Prostate gland (tissue), 2 donors: ENCODE measurements around the gene FRMD3.

Experiments
- CTCF ChIP-seq, 4 experiments: fragments of 200-600 bp in 2 of 4; fragments of 450-650 bp in 2 of 4; sonication (generic) in 2 of 4; IDR thresholded peaks; 1 replicate in 3 of 4; 2 replicates in 1 of 4; pipeline ENCODE4 v1.5.1; 2016 to 2019; ENCODE audit warnings: antibody characterized with exemption in 4 of 4, mild to moderate bottlenecking in 2 of 4, moderate library complexity in 2 of 4
- POLR2A ChIP-seq: fragments of 450-650 bp; IDR thresholded peaks from one replicate; pipeline ENCODE4 v1.6.1; 2016; ENCODE audit warnings: antibody characterized with exemption, mild to moderate bottlenecking
- POLR2AphosphoS5 ChIP-seq: sonication (generic); formaldehyde crosslinking; IDR thresholded peaks from one replicate; pipeline ENCODE4 v1.6.1; 2017; ENCODE audit warnings: antibody characterized with exemption

- no peak for TF ChIP-seq POLR2AphosphoS5
- TF ChIP-seq CTCF (IDR thresholded peaks at IDR 0.05), result no peak
- TF ChIP-seq POLR2A, result no peak
Observed at GRCh38 chr9:83257937-83258891, 280.0 kb downstream of the FRMD3 start.
